PFSK-1 (cell line): ENCODE results near the gene OR12D2. TPM values are rescaled to one million over a fixed set of nuclear protein-coding genes. Genes with fewer than 3 reads are reported as not detected.

Experiments used
- FOXP2 ChIP-seq: optimal IDR thresholded peaks from 2 replicates; pipeline ENCODE3; 2011; ENCODE audit warnings: borderline replicate concordance, control low read depth, inconsistent platforms; ENCODE audit not compliant: insufficient read depth; ENCODE audit errors: extremely low read length, extremely low read depth
- POLR2AphosphoS5 ChIP-seq: IDR thresholded peaks from 2 replicates; pipeline ENCODE4 v1.6.1; 2012; ENCODE audit warnings: low read depth, mild to moderate bottlenecking, control low read depth, low read length, moderate library complexity
- REST ChIP-seq, 2 experiments: IDR thresholded peaks; 2 replicates each; pipeline versions ENCODE4 v1.6.1 to v1.8.0; 2011 to 2012; ENCODE audit warnings: low read depth in 2 of 2, low read length in 2 of 2, control low read depth in 1 of 2, inconsistent platforms in 1 of 2, mild to moderate bottlenecking in 1 of 2, moderate library complexity in 1 of 2; ENCODE audit not compliant: insufficient read depth in 1 of 2
- SIN3A ChIP-seq: IDR thresholded peaks from 2 replicates; pipeline ENCODE4 v1.6.1; 2012; ENCODE audit warnings: mild to moderate bottlenecking, low read length, moderate library complexity, borderline replicate concordance; ENCODE audit not compliant: insufficient read depth
- TAF1 ChIP-seq: IDR thresholded peaks from 2 replicates; pipeline ENCODE4 v1.6.1; 2012; ENCODE audit warnings: low read length, control low read depth, borderline replicate concordance; ENCODE audit not compliant: insufficient read depth
- polyA plus RNA-seq: library from polyadenylated mRNA; unstranded; fragments of >200 nt; gene quantifications from one replicate; pipeline ENCODE4 v1.2.1, GENCODE V29; 2012; ENCODE audit warnings: low read depth, missing spikeins; ENCODE audit not compliant: insufficient read length

The OR12D2 gene
- polyA plus RNA-seq: not detected

GRCh38 chr6:29395331-29395730 is at the start of gene OR12D2:
Gene OR12D2, plus strand, starts transcription at chr6:29395631. Its CDS starts 1,069 bp downstream, at chr6:29396700.
- TF ChIP-seq REST (IDR thresholded peaks at IDR 0.05; ENCODE audit: insufficient read depth in 1 of 2, low read depth in 2 of 2, low read length in 2 of 2) (no peak), TAF1 (no peak), SIN3A (no peak), POLR2AphosphoS5 (no peak), FOXP2 (no peak)

GRCh38 chr6:29354980-29355379 is 40.5 kb upstream of the OR12D2 start:
- no peak for TF ChIP-seq SIN3A
- TF ChIP-seq POLR2AphosphoS5: no peak
- no peak for TF ChIP-seq REST (IDR thresholded peaks at IDR 0.05; ENCODE audit: insufficient read depth in 1 of 2, low read depth in 2 of 2, low read length in 2 of 2)
- TF ChIP-seq TAF1: no peak
- no peak for TF ChIP-seq FOXP2

- no peak for TF ChIP-seq FOXP2
- TF ChIP-seq SIN3A: no peak
- TF ChIP-seq TAF1: no peak
- TF ChIP-seq POLR2AphosphoS5: no peak
- no peak for TF ChIP-seq REST (IDR thresholded peaks at IDR 0.05; ENCODE audit: insufficient read depth in 1 of 2, low read depth in 2 of 2, low read length in 2 of 2)
Measured at GRCh38 chr6:29355603-29356002, 39.8 kb upstream of the OR12D2 start.

- no peak for TF ChIP-seq TAF1
- no peak for TF ChIP-seq REST (IDR thresholded peaks at IDR 0.05; ENCODE audit: insufficient read depth in 1 of 2, low read depth in 2 of 2, low read length in 2 of 2)
- TF ChIP-seq FOXP2: no peak
- TF ChIP-seq SIN3A: no peak
- TF ChIP-seq POLR2AphosphoS5: no peak
Measured at GRCh38 chr6:29368765-29369164, 26.7 kb upstream of the OR12D2 start, which contains the start of gene OR5V1. Gene OR5V1, minus strand, starts transcription at chr6:29368865. Its CDS starts 12,670 bp downstream, at chr6:29356195.

GRCh38 chr6:29375191-29375590 is 20.2 kb upstream of the OR12D2 start, which contains the start of gene OR12D3:
Gene OR12D3, minus strand, starts transcription at chr6:29375291. Its CDS starts 4 bp downstream, at chr6:29375287.
- no peak for TF ChIP-seq REST (IDR thresholded peaks at IDR 0.05; ENCODE audit: insufficient read depth in 1 of 2, low read depth in 2 of 2, low read length in 2 of 2)
- TF ChIP-seq POLR2AphosphoS5: no peak
- no peak for TF ChIP-seq SIN3A
- TF ChIP-seq TAF1: no peak
- no peak for TF ChIP-seq FOXP2
